Uterus (tissue), 2 donors: Measurements from ENCODE around the gene CHST14.

Experiments used
- CTCF ChIP-seq, 4 experiments: fragments of 200-600 bp in 2 of 4; fragments of 450-650 bp in 2 of 4; sonication (generic) in 2 of 4; IDR thresholded peaks; one replicate each; pipeline ENCODE4 v1.5.1; 2016 to 2019; ENCODE audit warnings: antibody characterized with exemption in 4 of 4, mild to moderate bottlenecking in 2 of 4, moderate library complexity in 1 of 4
- POLR2A ChIP-seq, 2 donors: fragments of 450-650 bp; IDR thresholded peaks; one replicate each; pipeline ENCODE4 v1.6.1; 2016; ENCODE audit warnings: antibody characterized with exemption in 2 of 2, mild to moderate bottlenecking in 1 of 2, moderate library complexity in 1 of 2

GRCh38 chr15:40460404-40460803, 10.4 kb upstream of the CHST14 start:
- no peak for TF ChIP-seq CTCF (IDR thresholded peaks at IDR 0.05)
- TF ChIP-seq POLR2A (IDR thresholded peaks at IDR 0.05): no peak
